Common myeloid progenitor, CD34-positive (primary cell): ENCODE results near the gene PLEKHA6.
A peak's percentile ranks its signal among the peaks of the same experiment; 100 is the strongest.

Experiments used
- CTCF ChIA-PET: fragments of 350-600 bp; sonication (Branson Sonifier 250); formaldehyde crosslinking; loops from one replicate; lab custom pipeline; 2021; ENCODE audit warnings: antibody characterized with exemption; lab: Charles Lee
- POLR2A ChIA-PET: fragments of 350-600 bp; sonication (Branson Sonifier 250); formaldehyde crosslinking; loops from one replicate; lab custom pipeline; 2021; ENCODE audit warnings: antibody characterized with exemption; lab: Charles Lee
- DNase-seq, 3 donors: peaks; one replicate each; pipeline versions ENCODE4 v3.0.0 to v3.0.0-alpha.2; 2013
- H3K27ac ChIP-seq, 2 experiments: 1 replicate in 1 of 2; 2 replicates in 1 of 2; pipeline ENCODE4 v1.7.0; 2013; ENCODE audit warnings: inconsistent platforms in 2 of 2, low read length in 2 of 2, mild to moderate bottlenecking in 2 of 2, low read depth in 1 of 2, moderate library complexity in 1 of 2; ENCODE audit not compliant: severe bottlenecking in 2 of 2, insufficient read depth in 1 of 2, poor library complexity in 1 of 2
- H3K27me3 ChIP-seq, 5 experiments: replicated peaks in 2 of 5; 1 replicate in 3 of 5; 2 replicates in 2 of 5; pipeline versions ENCODE4 v1.6.1 to v1.7.0; 2013; ENCODE audit warnings: low read length in 4 of 5, mild to moderate bottlenecking in 2 of 5, moderate library complexity in 2 of 5, inconsistent platforms in 1 of 5; ENCODE audit not compliant: insufficient read depth in 5 of 5, control insufficient read depth in 4 of 5
- H3K36me3 ChIP-seq, 4 experiments: 1 replicate in 2 of 4; 2 replicates in 2 of 4; pipeline versions ENCODE4 v1.6.1 to v1.7.0; 2013; ENCODE audit warnings: low read length in 3 of 4, control low read depth in 1 of 4, mild to moderate bottlenecking in 1 of 4; ENCODE audit not compliant: control insufficient read depth in 4 of 4, insufficient read depth in 4 of 4
- H3K4me1 ChIP-seq, 4 experiments: 1 replicate in 3 of 4; 2 replicates in 1 of 4; pipeline versions ENCODE4 v1.6.1 to v1.7.1; 2013; ENCODE audit warnings: low read length in 3 of 4, mild to moderate bottlenecking in 3 of 4, control low read depth in 1 of 4, inconsistent platforms in 1 of 4, moderate library complexity in 1 of 4; ENCODE audit not compliant: control insufficient read depth in 4 of 4, insufficient read depth in 4 of 4; ENCODE audit errors: control extremely low read depth in 1 of 4
- H3K4me3 ChIP-seq, 7 experiments: 1 replicate in 4 of 7; 2 replicates in 3 of 7; pipeline versions ENCODE4 v1.5.1 to v1.7.0; 2013; ENCODE audit warnings: mild to moderate bottlenecking in 7 of 7, low read length in 6 of 7, moderate library complexity in 6 of 7, inconsistent platforms in 2 of 7, low read depth in 2 of 7, control low read depth in 1 of 7; ENCODE audit not compliant: insufficient read depth in 4 of 7, control insufficient read depth in 1 of 7; ENCODE audit errors: extremely low read depth in 1 of 7
- H3K9me3 ChIP-seq, 5 experiments: 1 replicate in 4 of 5; 2 replicates in 1 of 5; pipeline versions ENCODE4 v1.6.1 to v1.7.1; 2013; ENCODE audit warnings: low read length in 4 of 5, mild to moderate bottlenecking in 2 of 5, inconsistent platforms in 1 of 5, low read depth in 1 of 5, moderate library complexity in 1 of 5; ENCODE audit not compliant: control insufficient read depth in 4 of 5, insufficient read depth in 2 of 5; ENCODE audit errors: control extremely low read depth in 1 of 5
- WGBS: methylation state at CpG from one replicate; pipeline ENCODE4 v1.1.5; 2013; ENCODE audit not compliant: insufficient coverage; 5-methylcytosine and 5-hydroxymethylcytosine counted together

PLEKHA6 gene

GRCh38 chr1:204363335-204364114, 3.8 kb upstream of the PLEKHA6 start:
- H3K4me3 ChIP-seq = peak overlapping the region; percentile 20 to 77 (median 54)
- DNase-seq = peak; percentile 80 to 86 (median 83)
- H3K36me3 ChIP-seq = no peaks in the 10 kb centered on the region
- H3K4me1 ChIP-seq = peaks cover 0 to 59% (median 52%) of the 10 kb centered on the region in 4 experiments
- CTCF ChIA-PET = interaction anchor here (0.7 to 9.5 kb wide), 42 partner anchors 9 to 493 kb away, joined by 3 to 314 read pairs (median 5); partner anchors contain the start of genes GOLT1A and REN
- no peak overlapping the region for H3K27ac ChIP-seq
- POLR2A ChIA-PET = no interaction called here
- WGBS = under 1% methylated on average over 18 of the region's 27 CpGs
- H3K9me3 ChIP-seq = no peaks in the 10 kb centered on the region
- no peaks in the 10 kb centered on the region for H3K27me3 ChIP-seq

GRCh38 chr1:204362984-204363334, 3.2 kb upstream of the PLEKHA6 start:
- WGBS = 58% methylated on average over 11 of the region's 11 CpGs
- DNase-seq = no peak
- H3K9me3 ChIP-seq = no peaks in the 10 kb centered on the region
- H3K4me1 ChIP-seq = peaks cover 0 to 62% (median 55%) of the 10 kb centered on the region in 4 experiments
- POLR2A ChIA-PET = interaction anchor here (0.7 to 0.9 kb wide), 2 partner anchors 17 to 76 kb away, joined by 3 read pairs; no protein-coding TSS in a partner anchor
- peak overlapping the region in 6 of 7 experiments; percentile 33 to 77 (median 58) for H3K4me3 ChIP-seq
- no peaks in the 10 kb centered on the region for H3K36me3 ChIP-seq
- H3K27me3 ChIP-seq = no peaks in the 10 kb centered on the region
- CTCF ChIA-PET = interaction anchor here (0.7 to 9.5 kb wide), 39 partner anchors 10 to 492 kb away, joined by 3 to 314 read pairs (median 5); partner anchors contain the start of genes GOLT1A and REN
- H3K27ac ChIP-seq = no peak overlapping the region

- WGBS = 77% methylated on average over 9 of the region's 10 CpGs
- POLR2A ChIA-PET = interaction anchor here (0.5 to 2.6 kb wide), 2 partner anchors 9 to 103 kb away, joined by 3 to 16 read pairs; no protein-coding TSS in a partner anchor
- Histone ChIP-seq H3K27ac (no peak overlapping the region), H3K4me1 (peaks cover 0 to 73% (median 61%) of the 10 kb centered on the region in 4 experiments), H3K9me3 (no peaks in the 10 kb centered on the region), H3K27me3 (no peaks in the 10 kb centered on the region), H3K36me3 (no peaks in the 10 kb centered on the region), H3K4me3 (peak overlapping the region in 1 of 7 experiments; percentile 26)
- CTCF ChIA-PET = interaction anchor here (1.1 to 9.5 kb wide), 22 partner anchors 11 to 206 kb away, joined by 3 to 314 read pairs (median 20); partner anchors contain the start of genes GOLT1A and REN
- DNase-seq = no peak
Observed at GRCh38 chr1:204361781-204362180, 2.1 kb upstream of the PLEKHA6 start.

- 40% methylated on average over 1 of the region's 2 CpGs for WGBS
- CTCF ChIA-PET = interaction anchor here (1.3 to 9.5 kb wide), 18 partner anchors 12 to 205 kb away, joined by 3 to 314 read pairs (median 24); partner anchors contain the start of genes GOLT1A and REN
- POLR2A ChIA-PET = interaction anchor here (0.5 to 2.6 kb wide), 2 partner anchors 9 to 102 kb away, joined by 3 to 16 read pairs; no protein-coding TSS in a partner anchor
Observed at GRCh38 chr1:204361341-204361771, 1.6 kb upstream of the PLEKHA6 start.

GRCh38 chr1:204360314-204360713, 585 bp upstream of the PLEKHA6 start:
- Histone ChIP-seq H3K9me3 (no peaks in the 10 kb centered on the region), H3K4me3 (peak overlapping the region in 3 of 7 experiments; percentile 27 to 35 (median 32)), H3K27me3 (no peaks in the 10 kb centered on the region), H3K4me1 (peaks cover 0 to 73% (median 61%) of the 10 kb centered on the region in 4 experiments), H3K27ac (peak overlapping the region in 1 of 2 experiments; percentile 52), H3K36me3 (no peaks in the 10 kb centered on the region)
- CTCF ChIA-PET = interaction anchor here (1.0 to 9.5 kb wide), 26 partner anchors 11 to 204 kb away, joined by 3 to 314 read pairs (median 8); partner anchors contain the start of genes GOLT1A and REN
- POLR2A ChIA-PET = interaction anchor here (1.2 to 2.6 kb wide), 2 partner anchors 46 to 101 kb away, joined by 3 to 16 read pairs; no protein-coding TSS in a partner anchor
- no CpG with 5 or more reads among the region's 4 CpGs for WGBS
- DNase-seq = no peak

More at GRCh38 chr1:204361341-204361771, 1.6 kb upstream of the PLEKHA6 start:
- no peak for DNase-seq
- Histone ChIP-seq H3K36me3 (no peaks in the 10 kb centered on the region), H3K27me3 (no peaks in the 10 kb centered on the region), H3K4me3 (peak overlapping the region in 2 of 7 experiments; percentile 11 to 27), H3K4me1 (peaks cover 0 to 73% (median 61%) of the 10 kb centered on the region in 4 experiments), H3K9me3 (no peaks in the 10 kb centered on the region), H3K27ac (no peak overlapping the region)

- H3K4me1 ChIP-seq = peaks cover 0 to 72% (median 59%) of the 10 kb centered on the region in 4 experiments
- H3K27me3 ChIP-seq = no peaks in the 10 kb centered on the region
- DNase-seq = no peak
- 43% methylated on average over 2 of the region's 5 CpGs for WGBS
- peak overlapping the region in 3 of 7 experiments; percentile 28 to 45 (median 32) for H3K4me3 ChIP-seq
- H3K9me3 ChIP-seq = no peaks in the 10 kb centered on the region
- H3K36me3 ChIP-seq = no peaks in the 10 kb centered on the region
- ChIA-PET POLR2A (interaction anchor here (1.2 kb wide), 1 partner anchor 45 kb away, joined by 3 read pairs; no protein-coding TSS in a partner anchor), CTCF (interaction anchor here (1.2 to 9.5 kb wide), 21 partner anchors 9 to 203 kb away, joined by 3 to 314 read pairs (median 8); partner anchors contain the start of genes GOLT1A and REN)
- H3K27ac ChIP-seq = no peak overlapping the region
Observed at GRCh38 chr1:204359131-204359473, 627 bp downstream of the PLEKHA6 start.
